HepG2 (cell line): ENCODE data around the gene STUM. TPM values are rescaled to one million over a fixed set of nuclear protein-coding genes. Genes with fewer than 3 reads are reported as not detected.

ENCODE experiments used
- ATAC-seq: fragments of 200-7000 bp; cut with Tn5 transposase; 3 replicates; pipeline ENCODE4 v1.9.1; 2020; ENCODE audit warnings: mild to moderate bottlenecking, moderate library complexity
- BruUV-seq: library from RNA; stranded (reverse); fragments of 400-500 nt; replicated peaks from 2 replicates; lab custom pipeline; 2021; lab: Mats Ljungman, UMichigan
- CTCF ChIA-PET: fragments of 300-600 bp; formaldehyde crosslinking; extraction: SDS; loops from one replicate; lab custom pipeline; 2021; ENCODE audit warnings: low total read pairs, inconsistent platforms, low intra/inter-chr PET ratio; lab: Yijun Ruan, JAX
- POLR2A ChIA-PET: fragments of 350-600 bp; sonication (Branson Sonifier 250); formaldehyde crosslinking; loops from one replicate; lab custom pipeline; 2020; ENCODE audit warnings: antibody characterized with exemption, inconsistent platforms; lab: Yijun Ruan, JAX
- DNase-seq: peaks from one replicate; pipeline ENCODE4 v3.0.0-alpha.2; 2015; ENCODE audit warnings: low spot score
- FAIRE-seq: peaks from 3 replicates; lab custom pipeline; 2011; peaks lifted over from hg19 to GRCh38; lab: Jason Lieb, UNC
- H2AFZ ChIP-seq: one replicate; pipeline ENCODE4 v1.6.1; 2011; ENCODE audit warnings: low read length, inconsistent platforms
- H3K27ac ChIP-seq: fragments of 300-600 bp; 3 replicates; pipeline ENCODE4 v1.8.0; 2011; ENCODE audit warnings: mixed run types, mild to moderate bottlenecking, mixed read lengths, low read length, inconsistent platforms; ENCODE audit not compliant: insufficient read depth; ENCODE audit errors: extremely low read length
- H3K27me3 ChIP-seq, 2 experiments: fragments of 200-600 bp in 1 of 2; 2 replicates in 1 of 2; 3 replicates in 1 of 2; pipeline versions ENCODE4 v1.6.0 to v1.8.0; 2011; ENCODE audit warnings: low read length in 2 of 2, mild to moderate bottlenecking in 2 of 2, moderate library complexity in 2 of 2, inconsistent platforms in 1 of 2; ENCODE audit not compliant: insufficient read depth in 2 of 2, control insufficient read depth in 1 of 2
- H3K36me3 ChIP-seq, 2 experiments: fragments of 200-600 bp in 1 of 2; replicated peaks in 1 of 2; 2 replicates in 1 of 2; 3 replicates in 1 of 2; pipeline versions ENCODE4 v1.5.1 to v1.8.0; 2011; ENCODE audit warnings: low read length in 2 of 2, inconsistent platforms in 1 of 2; ENCODE audit not compliant: insufficient read depth in 2 of 2, control insufficient read depth in 1 of 2
- H3K4me1 ChIP-seq: 2 replicates; pipeline ENCODE4 v1.5.1; 2012; ENCODE audit warnings: low read length, inconsistent platforms; ENCODE audit not compliant: insufficient read depth
- H3K4me2 ChIP-seq: 2 replicates; pipeline ENCODE4 v1.6.0; 2011; ENCODE audit warnings: low read depth, low read length, inconsistent platforms
- H3K4me3 ChIP-seq, 3 experiments: fragments of 200-600 bp in 1 of 3; sonication (generic), shearing (Covaris generic) in 1 of 3; replicated peaks in 1 of 3; 2 replicates each; pipeline ENCODE4 v1.5.1; 2011 to 2016; ENCODE audit warnings: low read length in 3 of 3, inconsistent platforms in 2 of 3, low read depth in 2 of 3, mild to moderate bottlenecking in 2 of 3, control low read depth in 1 of 3, mixed read lengths in 1 of 3; ENCODE audit not compliant: insufficient read depth in 1 of 3
- H3K79me2 ChIP-seq: one replicate; pipeline ENCODE4 v1.6.1; 2011; ENCODE audit warnings: low read length, inconsistent platforms; ENCODE audit not compliant: insufficient read depth
- H3K9ac ChIP-seq: 2 replicates; pipeline ENCODE4 v1.6.0; 2011; ENCODE audit warnings: mild to moderate bottlenecking, low read depth, low read length, inconsistent platforms; ENCODE audit not compliant: insufficient read depth
- H3K9me3 ChIP-seq: 2 replicates; pipeline ENCODE4 v1.5.1; 2012; ENCODE audit warnings: mild to moderate bottlenecking, low read length
- H4K20me1 ChIP-seq: 2 replicates; pipeline ENCODE4 v1.6.0; 2011; ENCODE audit warnings: inconsistent platforms, mild to moderate bottlenecking, low read length, moderate library complexity; ENCODE audit not compliant: insufficient read depth
- BRD4 ChIP-seq: sonication (generic); formaldehyde crosslinking; IDR thresholded peaks from 2 replicates; pipeline ENCODE4 v1.4.0; 2020; ENCODE audit warnings: missing genetic modification reagents
- JUNB ChIP-seq: sonication (generic); formaldehyde crosslinking; IDR thresholded peaks from 2 replicates; pipeline ENCODE4 v1.8.0; 2022; ENCODE audit warnings: missing genetic modification reagents, mild to moderate bottlenecking, borderline replicate concordance
- U2AF1 ChIP-seq: fragments of 200-400 bp; formaldehyde crosslinking; optimal IDR thresholded peaks from 2 replicates; pipeline ENCODE3; 2017; ENCODE audit warnings: mild to moderate bottlenecking, low read depth, low read length
- WGBS: methylation state at CpG from one replicate; pipeline ENCODE4 v1.1.6; 2017; ENCODE audit warnings: low lambda C conversion rate; 5-methylcytosine and 5-hydroxymethylcytosine counted together
- in situ Hi-C: cut with HindIII; loops from 2 replicates; pipeline ENCODE4 v1.10.0; 2017; ENCODE audit warnings: low pct_unique_long_range_greater_than_20kb; ENCODE audit not compliant: extremely low pct_ligation_motif_present
- intact Hi-C: fragments of 100-400 bp; cut with micrococcal nuclease; formaldehyde crosslinking; loops from one replicate; pipeline ENCODE4 v1.10.0; 2022; ENCODE audit not compliant: unreplicated experiment
- polyA plus RNA-seq, 8 experiments: library from polyadenylated mRNA; depleted of rRNA in 3 of 8; stranded (reverse) in 7 of 8; unstranded in 1 of 8; fragments of >200 nt; fragmentation: Illumina TruSeq in 4 of 8; extraction: Trizol in 4 of 8; gene quantifications; 2 replicates each; pipeline versions ENCODE4 v1.2.1 to v1.2.3, GENCODE V29; 2011 to 2016; ENCODE audit warnings: low read depth in 4 of 8, missing spikeins in 1 of 8, mixed read lengths in 1 of 8; ENCODE audit not compliant: insufficient read depth in 1 of 8
- total RNA-seq, 5 experiments: library from RNA; depleted of rRNA; stranded (reverse); fragments of >200 nt; fragmentation: Illumina TruSeq; extraction: Trizol; gene quantifications; 2 replicates each; pipeline ENCODE4 v1.2.3, GENCODE V29; 2016; ENCODE audit warnings: low read depth in 1 of 5
- TF ChIP-seq, protein P1 (sequence below), 2 experiments: fragments of 450-650 bp in 1 of 2; sonication (generic) in 1 of 2; formaldehyde crosslinking in 1 of 2; IDR thresholded peaks; 2 replicates each; pipeline versions ENCODE4 v1.6.1 to v1.8.0; 2016 to 2022; ENCODE audit warnings: antibody characterized with exemption in 1 of 2, mild to moderate bottlenecking in 1 of 2, missing genetic modification reagents in 1 of 2

STUM gene
- total and polyA plus RNA-seq, 2 of the 13 experiments (the other 11 are each of a cell fraction or from before 2014, with no cell fraction given): not detected

DNA sequence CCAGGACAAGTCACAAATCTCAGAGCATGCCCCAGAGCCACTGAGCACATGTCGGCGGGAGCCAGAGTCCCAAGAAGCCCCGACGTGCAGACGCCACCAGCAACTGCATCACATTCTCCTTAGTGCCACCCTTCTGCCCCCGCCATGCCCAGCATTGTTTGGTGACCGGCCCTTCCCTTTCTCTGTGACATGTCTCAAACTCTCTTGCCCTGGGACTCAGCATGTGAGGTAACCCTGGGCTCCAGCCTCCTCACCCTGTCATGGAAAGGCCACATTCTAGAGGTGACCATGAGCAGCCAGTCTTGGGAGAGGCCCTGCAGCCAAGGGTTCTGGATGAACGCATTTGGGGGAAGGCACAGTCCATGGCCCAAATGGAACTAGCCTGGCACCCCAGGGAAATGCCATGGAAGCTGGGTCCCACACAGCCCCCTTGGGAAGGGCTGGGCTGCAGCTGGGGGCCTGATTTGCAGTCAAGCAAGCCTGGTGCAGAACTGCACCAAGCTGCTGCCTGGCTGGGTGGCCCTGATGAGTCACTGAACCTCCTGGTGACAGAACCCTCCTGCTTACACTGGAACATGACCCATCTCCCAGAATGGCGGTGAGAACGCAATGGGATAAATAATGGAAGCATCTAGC, 96.1 kb downstream of the STUM start:
- ChIA-PET CTCF (no interaction called here), POLR2A (no interaction called here)
- FAIRE-seq (no peak), ATAC-seq (no peak), DNase-seq (no peak)
- BruUV-seq: no TSS peak
- intact Hi-C loops: no loop called here
- no peaks in the 10 kb centered on the region for H3K79me2 ChIP-seq
- H3K27me3 ChIP-seq: peaks cover 14 to 83% of the 10 kb centered on the region in 2 experiments; a peak in 4 of 5 replicates
- H3K36me3 ChIP-seq: no peaks in the 10 kb centered on the region
- no peak overlapping the region for H3K9ac ChIP-seq
- H3K4me1 ChIP-seq: no peaks in the 10 kb centered on the region
- in situ Hi-C loops: no loop called here
- TF ChIP-seq JUNB (CRISPR knock-in tag): no peak
- TF ChIP-seq, protein P1, sequence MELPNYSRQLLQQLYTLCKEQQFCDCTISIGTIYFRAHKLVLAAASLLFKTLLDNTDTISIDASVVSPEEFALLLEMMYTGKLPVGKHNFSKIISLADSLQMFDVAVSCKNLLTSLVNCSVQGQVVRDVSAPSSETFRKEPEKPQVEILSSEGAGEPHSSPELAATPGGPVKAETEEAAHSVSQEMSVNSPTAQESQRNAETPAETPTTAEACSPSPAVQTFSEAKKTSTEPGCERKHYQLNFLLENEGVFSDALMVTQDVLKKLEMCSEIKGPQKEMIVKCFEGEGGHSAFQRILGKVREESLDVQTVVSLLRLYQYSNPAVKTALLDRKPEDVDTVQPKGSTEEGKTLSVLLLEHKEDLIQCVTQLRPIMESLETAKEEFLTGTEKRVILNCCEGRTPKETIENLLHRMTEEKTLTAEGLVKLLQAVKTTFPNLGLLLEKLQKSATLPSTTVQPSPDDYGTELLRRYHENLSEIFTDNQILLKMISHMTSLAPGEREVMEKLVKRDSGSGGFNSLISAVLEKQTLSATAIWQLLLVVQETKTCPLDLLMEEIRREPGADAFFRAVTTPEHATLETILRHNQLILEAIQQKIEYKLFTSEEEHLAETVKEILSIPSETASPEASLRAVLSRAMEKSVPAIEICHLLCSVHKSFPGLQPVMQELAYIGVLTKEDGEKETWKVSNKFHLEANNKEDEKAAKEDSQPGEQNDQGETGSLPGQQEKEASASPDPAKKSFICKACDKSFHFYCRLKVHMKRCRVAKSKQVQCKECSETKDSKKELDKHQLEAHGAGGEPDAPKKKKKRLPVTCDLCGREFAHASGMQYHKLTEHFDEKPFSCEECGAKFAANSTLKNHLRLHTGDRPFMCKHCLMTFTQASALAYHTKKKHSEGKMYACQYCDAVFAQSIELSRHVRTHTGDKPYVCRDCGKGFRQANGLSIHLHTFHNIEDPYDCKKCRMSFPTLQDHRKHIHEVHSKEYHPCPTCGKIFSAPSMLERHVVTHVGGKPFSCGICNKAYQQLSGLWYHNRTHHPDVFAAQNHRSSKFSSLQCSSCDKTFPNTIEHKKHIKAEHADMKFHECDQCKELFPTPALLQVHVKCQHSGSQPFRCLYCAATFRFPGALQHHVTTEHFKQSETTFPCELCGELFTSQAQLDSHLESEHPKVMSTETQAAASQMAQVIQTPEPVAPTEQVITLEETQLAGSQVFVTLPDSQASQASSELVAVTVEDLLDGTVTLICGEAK (IDR thresholded peaks at IDR 0.05): no peak
- TF ChIP-seq, protein P1 (CRISPR knock-in tag; IDR thresholded peaks at IDR 0.05): no peak
- TF ChIP-seq BRD4 (CRISPR knock-in tag): no peak
- no peak for TF ChIP-seq U2AF1
- no peak overlapping the region for H3K27ac ChIP-seq
- no peak overlapping the region for H3K4me3 ChIP-seq
- no peaks in the 10 kb centered on the region for H4K20me1 ChIP-seq
- H2AFZ ChIP-seq: no peak overlapping the region
- H3K4me2 ChIP-seq: no peak overlapping the region
- 17% methylated on average over 4 of the region's 10 CpGs for whole genome bisulfite sequencing
- H3K9me3 ChIP-seq: no peaks in the 10 kb centered on the region
